Measurements from ENCODE around the gene GLUD2. TPM values are rescaled to one million over a fixed set of nuclear protein-coding genes. Genes with fewer than 3 reads are reported as not detected.

Gene GLUD2
- total RNA-seq, 1 experiment from 2014 or later = 1.0 TPM

DNA sequence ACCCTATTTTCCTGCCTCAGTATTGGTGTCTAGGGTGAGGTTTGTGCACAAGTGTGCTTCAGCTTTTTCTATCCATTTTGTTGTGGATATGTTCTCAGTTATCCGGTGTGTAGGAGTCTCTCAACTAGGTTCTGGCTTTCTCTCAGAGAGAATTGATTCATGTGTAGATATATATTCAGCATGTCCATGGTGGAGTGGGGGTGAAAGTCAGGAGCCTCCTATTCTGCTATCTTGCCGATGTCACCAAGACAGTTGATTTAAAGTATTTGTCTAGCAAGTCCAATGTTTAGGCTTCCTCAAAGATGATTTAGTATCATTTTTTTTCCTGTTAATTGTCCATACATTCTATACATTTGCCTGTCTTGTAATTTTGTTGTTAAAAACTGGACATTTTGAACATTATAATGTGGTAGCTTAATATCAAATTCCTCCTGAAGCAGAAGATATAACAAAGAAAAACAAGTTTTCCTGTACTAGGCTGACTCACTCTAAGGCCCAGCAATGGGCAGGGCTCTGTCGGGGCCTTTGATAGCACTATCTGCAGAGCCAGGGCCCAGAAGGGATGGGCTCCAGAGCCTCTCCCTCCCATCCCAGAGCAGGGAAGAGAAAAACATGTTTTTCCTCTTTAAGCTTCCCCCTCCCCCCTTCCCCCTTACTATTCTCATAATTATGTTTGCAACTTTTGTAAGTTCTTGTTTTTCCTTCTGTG lies 37.6 kb downstream of the GLUD2 start:
- no peak overlapping the region for H3T11ph ChIP-seq (ENCODE audit: low read length)
- no peak overlapping the region for H2BK5ac ChIP-seq (ENCODE audit: insufficient read length, low read length)
- no peak overlapping the region for H2AK5ac ChIP-seq (ENCODE audit: insufficient read length, low read length)
- H2BK15ac ChIP-seq (ENCODE audit: low read depth, low read length) = no peak overlapping the region
- no peak overlapping the region for H3K4me3 Mint-ChIP-seq
- no peak for DNase-seq
- no peak overlapping the region for H3K27ac ChIP-seq (ENCODE audit: insufficient read length, low read depth, low read length)
- H2BK20ac ChIP-seq (ENCODE audit: low read depth, low read length, poor library complexity, severe bottlenecking) = no peak overlapping the region
- no peak overlapping the region for H3K27ac Mint-ChIP-seq
- H3K36me3 Mint-ChIP-seq (ENCODE audit: insufficient read depth in 1 of 3, low read depth in 3 of 3) = no peaks in the 10 kb centered on the region; a peak in 3 of 7 replicates
- no CpG with 5 or more reads among the region's 3 CpGs for WGBS (ENCODE audit: extremely low coverage, insufficient read length, low lambda C conversion rate)
- H3K79me1 ChIP-seq (ENCODE audit: insufficient read depth, low read depth, low read length, poor library complexity, severe bottlenecking) = no peaks in the 10 kb centered on the region
- H3K9me3 ChIP-seq (ENCODE audit: control insufficient read depth, low read depth, low read length) = peaks cover 40% of the 10 kb centered on the region
- no peak overlapping the region for H4K91ac ChIP-seq (ENCODE audit: insufficient read length, low read depth, low read length)
- H3K18ac ChIP-seq (ENCODE audit: insufficient read length, low read depth, low read length) = no peak overlapping the region
- H4K20me1 ChIP-seq (ENCODE audit: control insufficient read depth, insufficient read depth, insufficient read length) = no peaks in the 10 kb centered on the region
- no peaks in the 10 kb centered on the region; the same call in 1 of the 2 replicates for H3K4me1 ChIP-seq (ENCODE audit: insufficient read depth, low read length)
- H3K27me3 Mint-ChIP-seq (ENCODE audit: low read depth) = no peaks in the 10 kb centered on the region; the same call in none of the 2 replicates
- no peak overlapping the region for H3K14ac ChIP-seq (ENCODE audit: insufficient read depth, low read length)
- no peak overlapping the region for H3K9ac ChIP-seq (ENCODE audit: extremely low read depth, insufficient read length, low read length)
- H3K4me1 Mint-ChIP-seq = peaks cover 0 to 3% of the 10 kb centered on the region in 2 experiments; a peak in 1 of 4 replicates
- no peak overlapping the region for H3K4me2 ChIP-seq (ENCODE audit: insufficient read depth, insufficient read length, low read length)
- no peak overlapping the region for H3K56ac ChIP-seq (ENCODE audit: insufficient read length, low read depth, low read length)
- H2AFZ ChIP-seq (ENCODE audit: low read length) = no peak overlapping the region
- TF ChIP-seq, protein P1, sequence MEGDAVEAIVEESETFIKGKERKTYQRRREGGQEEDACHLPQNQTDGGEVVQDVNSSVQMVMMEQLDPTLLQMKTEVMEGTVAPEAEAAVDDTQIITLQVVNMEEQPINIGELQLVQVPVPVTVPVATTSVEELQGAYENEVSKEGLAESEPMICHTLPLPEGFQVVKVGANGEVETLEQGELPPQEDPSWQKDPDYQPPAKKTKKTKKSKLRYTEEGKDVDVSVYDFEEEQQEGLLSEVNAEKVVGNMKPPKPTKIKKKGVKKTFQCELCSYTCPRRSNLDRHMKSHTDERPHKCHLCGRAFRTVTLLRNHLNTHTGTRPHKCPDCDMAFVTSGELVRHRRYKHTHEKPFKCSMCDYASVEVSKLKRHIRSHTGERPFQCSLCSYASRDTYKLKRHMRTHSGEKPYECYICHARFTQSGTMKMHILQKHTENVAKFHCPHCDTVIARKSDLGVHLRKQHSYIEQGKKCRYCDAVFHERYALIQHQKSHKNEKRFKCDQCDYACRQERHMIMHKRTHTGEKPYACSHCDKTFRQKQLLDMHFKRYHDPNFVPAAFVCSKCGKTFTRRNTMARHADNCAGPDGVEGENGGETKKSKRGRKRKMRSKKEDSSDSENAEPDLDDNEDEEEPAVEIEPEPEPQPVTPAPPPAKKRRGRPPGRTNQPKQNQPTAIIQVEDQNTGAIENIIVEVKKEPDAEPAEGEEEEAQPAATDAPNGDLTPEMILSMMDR (conservative IDR thresholded peaks at IDR 0.05) = no peak
- H3K79me2 ChIP-seq (ENCODE audit: insufficient read depth, low read length) = no peaks in the 10 kb centered on the region
- no peak overlapping the region for H2BK120ac ChIP-seq (ENCODE audit: low read depth, low read length, poor library complexity, severe bottlenecking)
- H3K23me2 ChIP-seq (ENCODE audit: insufficient read length, low read depth, low read length, poor library complexity, severe bottlenecking) = no peaks in the 10 kb centered on the region
- no peak overlapping the region for H2BK12ac ChIP-seq (ENCODE audit: insufficient read length, low read depth, low read length)
- H4K8ac ChIP-seq (replicated peaks; ENCODE audit: insufficient read length, low read depth, low read length) = no peak overlapping the region
- no peak overlapping the region for H3K4ac ChIP-seq (ENCODE audit: low read depth, low read length)
- no peak overlapping the region for H3K23ac ChIP-seq (ENCODE audit: insufficient read length, low read depth, low read length)
- peaks cover 52 to 62% of the 10 kb centered on the region in 2 experiments for H3K9me3 Mint-ChIP-seq
- no peaks in the 10 kb centered on the region for H3K27me3 ChIP-seq (ENCODE audit: insufficient read depth, low read length)
- no peak overlapping the region for H4K5ac ChIP-seq (ENCODE audit: insufficient read length, low read depth, low read length)

All from H9 (cell line).